DMS 273 treated with DMSO at 0.1 percent for 48 hours (cell line): ENCODE measurements around the gene ZFC3H1.

Experiments
- DNase-seq: peaks from one replicate; lab custom pipeline; 2025; lab: John Stamatoyannopoulos, UW

Gene ZFC3H1

DNA sequence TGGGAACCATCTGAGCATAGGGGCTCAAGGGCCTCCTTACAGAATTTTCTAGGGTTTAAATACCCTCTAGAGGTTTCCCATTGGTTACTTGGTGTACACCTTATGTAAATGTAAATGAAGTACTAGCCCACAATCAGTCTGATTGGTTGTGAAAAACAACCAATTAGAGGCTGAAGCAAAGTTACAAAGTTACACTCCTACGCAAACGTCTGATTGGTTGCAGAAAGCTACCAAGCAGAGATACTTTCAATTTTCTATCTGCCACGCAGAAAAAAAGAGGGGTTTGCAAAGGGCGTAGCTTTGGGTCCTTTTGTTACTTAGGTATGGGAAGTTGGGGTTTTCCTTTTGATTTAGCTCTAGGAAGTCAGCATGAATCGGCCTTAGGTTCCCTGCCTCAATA is 20.4 kb upstream of the ZFC3H1 start:
- no peak for DNase-seq

DNA sequence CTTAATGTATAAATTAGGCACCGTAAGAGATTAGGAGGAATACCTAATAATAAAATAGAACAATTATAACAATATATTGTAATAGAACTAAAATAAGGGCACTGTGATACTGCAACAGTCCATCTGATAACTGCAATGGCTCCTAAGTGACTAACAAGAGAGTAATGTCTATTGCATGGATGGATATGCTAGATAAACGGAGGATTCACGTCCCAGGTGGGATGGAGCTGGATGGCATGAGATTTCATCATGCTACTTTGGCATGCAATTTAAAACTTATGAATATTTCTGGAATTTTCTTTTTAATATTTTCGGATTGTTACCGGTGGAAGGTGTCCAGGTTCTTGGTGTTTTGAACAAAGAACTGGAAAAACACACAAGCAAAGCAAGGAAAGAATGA is 20.0 kb upstream of the ZFC3H1 start:
- DNase-seq, result no peak

DNA sequence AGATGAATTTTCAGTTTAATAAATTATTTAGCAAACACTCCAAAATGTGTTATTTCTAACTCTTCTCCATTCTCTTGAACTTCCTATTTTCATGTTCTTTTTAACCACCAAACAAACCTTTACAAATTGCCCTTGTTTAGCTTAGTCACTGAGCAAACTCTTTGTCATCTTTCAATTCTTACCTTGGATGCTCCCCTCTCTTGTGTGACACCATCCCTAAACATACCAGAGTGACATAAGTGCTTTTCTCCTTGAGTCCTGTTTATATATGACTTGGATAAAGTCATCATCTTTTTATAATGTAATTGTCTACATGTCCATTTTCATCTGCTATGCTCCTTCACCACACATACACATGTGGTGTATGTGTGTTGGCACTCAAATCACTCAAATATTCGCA is 18.8 kb upstream of the ZFC3H1 start:
- DNase-seq, result no peak

DNA sequence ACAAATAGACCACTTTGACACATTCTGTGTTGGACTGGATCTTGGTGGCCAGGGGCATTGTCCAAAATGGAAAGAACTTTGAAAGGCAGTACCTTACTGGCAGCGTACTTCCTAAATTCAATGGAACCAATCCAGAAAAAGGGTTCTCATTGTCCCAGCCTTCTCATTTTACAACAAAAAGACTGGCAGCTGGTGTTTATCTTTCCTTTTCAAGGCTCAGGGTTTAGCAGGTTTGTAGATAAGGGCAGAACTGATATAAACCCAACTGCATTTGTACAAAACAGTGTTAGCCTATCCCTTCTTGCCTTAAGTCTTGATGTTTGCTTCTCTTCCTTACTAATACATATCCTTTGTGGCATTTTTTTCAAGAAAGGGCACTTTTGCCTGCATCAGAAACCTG is 8.2 kb upstream of the ZFC3H1 start:
- peak; percentile 68 for DNase-seq

DNA sequence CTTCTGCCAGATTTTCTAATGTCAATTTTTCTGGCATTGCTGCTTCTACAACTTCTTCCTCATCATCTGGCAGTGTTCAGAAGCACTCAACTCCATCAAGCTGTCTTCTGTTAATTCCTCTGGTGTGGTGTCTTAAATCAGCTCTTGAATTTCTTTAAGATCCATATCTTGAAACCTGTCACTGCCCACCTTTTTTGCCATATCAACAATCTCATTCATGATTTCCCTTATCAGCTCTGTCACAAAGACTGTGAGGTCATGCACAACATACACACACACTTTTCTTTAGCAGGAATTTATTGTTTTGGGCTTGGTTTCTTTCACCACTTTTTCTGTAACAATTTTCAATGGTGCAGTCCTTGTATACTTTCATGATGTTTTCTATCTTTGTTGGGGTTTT is 7.7 kb upstream of the ZFC3H1 start:
- no peak for DNase-seq

DNA sequence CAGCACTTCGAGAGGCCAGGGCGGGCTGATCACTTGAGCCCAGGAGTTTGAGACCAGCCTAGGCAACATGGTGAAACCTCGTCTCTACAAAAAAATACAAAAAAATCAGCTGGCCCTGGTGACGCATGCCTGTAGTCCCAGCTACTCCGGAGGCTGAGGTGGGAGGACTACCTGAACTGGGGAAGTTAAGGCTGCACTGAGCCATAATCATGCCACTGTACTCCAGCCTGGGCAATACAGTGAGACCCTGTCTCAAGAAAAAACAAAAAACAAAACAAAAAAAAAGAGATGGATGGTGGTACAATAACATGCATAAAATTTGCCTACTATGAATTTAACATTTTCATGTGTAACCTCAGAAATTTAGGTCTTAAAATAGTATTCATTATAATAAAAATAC is 2.6 kb upstream of the ZFC3H1 start:
- no peak for DNase-seq

DNA sequence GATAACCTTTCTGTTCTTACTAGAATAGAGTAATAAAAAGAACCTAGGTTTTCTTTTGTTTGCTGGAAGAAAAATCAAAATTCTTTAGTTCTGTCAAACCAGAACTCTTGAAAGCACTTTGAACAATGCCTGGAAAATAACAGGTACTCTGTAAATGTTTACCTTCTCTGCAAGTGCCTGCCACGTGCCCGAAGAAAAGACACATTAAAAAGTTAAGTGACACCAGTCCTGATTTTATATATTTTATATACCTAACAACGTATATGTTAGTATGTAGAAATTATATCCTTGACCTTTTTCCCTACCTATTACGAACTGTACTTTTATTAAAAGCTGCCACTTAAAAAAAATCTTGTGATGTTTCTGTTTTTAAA is 1.4 kb upstream of the ZFC3H1 start:
- DNase-seq, result no peak

DNA sequence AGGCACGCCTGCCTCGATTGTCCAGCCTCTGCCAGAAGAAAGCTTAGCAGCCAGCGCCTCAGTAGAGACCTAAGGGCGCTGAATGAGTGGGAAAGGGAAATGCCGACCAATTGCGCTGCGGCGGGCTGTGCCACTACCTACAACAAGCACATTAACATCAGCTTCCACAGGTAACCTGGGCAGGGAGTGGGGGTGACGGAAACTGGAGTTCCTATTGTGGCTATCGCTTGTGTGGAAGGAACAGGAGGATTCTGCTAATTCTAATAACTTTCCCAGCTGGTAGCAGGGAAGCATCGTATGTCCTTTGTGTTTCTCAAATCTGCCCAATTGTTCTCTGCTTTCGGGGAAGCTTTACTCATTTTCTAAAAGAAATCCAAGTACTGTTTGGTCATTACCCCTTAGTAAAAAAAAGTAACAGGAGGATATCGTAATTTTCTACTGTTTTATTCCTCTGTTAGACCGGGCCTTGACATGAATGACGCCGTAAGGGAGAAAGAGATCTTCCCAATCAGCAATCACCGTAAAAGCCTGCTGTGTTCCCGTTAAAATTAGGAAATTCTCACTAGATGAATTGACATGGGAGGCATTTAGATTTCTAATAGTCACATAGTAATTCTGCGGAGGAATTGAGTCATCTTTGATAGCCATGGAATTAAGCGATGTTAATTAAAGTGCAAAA is 902 bp upstream of the ZFC3H1 start:
- no peak for DNase-seq

DNA sequence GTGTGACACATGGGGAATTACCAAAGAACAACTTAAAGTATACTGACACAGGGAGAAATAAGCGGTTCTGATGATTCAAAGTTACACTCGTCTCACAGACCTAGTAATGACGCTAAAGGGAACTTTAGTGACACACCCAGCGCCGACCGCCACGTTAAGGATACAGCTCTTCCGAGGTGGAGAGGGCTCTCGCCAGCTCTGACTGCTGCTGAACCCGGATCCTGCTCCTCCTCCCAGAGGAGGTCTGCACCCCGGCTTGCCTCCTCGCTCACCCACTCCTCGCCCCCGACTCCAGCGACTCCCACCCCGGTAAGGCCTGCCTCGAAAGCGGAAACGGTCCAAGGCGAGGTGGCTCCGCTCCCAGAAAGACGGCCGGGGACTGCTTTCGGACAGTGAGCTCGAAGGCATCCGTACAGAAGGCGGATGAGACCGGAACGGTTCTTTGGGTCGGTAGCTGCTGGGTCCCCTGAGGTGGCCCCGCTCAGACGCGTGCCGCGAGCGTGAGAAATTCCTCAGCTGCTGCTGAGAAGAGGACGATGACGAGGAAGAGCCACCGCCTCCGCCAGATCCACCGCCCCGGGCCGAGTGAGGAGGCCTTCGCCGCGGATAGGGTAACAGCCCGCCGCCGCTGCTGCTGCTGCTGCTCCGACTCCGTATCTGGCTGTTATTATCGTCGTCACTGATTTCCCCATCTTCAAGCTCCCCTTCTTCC is 643 bp downstream of the ZFC3H1 start:
- DNase-seq, result no peak

DNA sequence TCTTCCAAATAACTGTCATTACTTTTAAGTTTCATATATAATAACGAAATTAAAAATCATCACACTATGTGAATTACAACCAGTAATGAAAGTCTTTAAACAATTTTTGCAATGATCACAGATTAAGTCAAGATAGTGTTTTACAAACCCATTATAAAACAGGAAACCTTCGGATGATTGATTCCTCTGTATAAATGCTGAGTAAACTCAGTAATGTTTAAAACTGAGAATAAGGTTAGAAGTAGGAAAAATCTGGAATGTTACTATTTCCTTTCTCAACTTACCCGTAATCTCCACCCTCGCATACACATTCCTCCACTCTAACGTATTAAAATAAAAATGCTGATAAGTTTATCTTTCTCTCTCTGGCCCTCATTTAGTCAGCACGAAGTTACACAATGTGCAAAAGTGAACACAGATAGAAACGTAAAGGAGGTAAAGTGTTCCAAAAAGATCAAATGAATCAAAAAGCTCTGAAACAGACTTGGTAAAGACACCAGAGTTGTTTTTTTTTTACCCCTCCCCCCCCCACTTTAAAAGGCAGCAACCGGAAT is 1.6 kb downstream of the ZFC3H1 start:
- no peak for DNase-seq

DNA sequence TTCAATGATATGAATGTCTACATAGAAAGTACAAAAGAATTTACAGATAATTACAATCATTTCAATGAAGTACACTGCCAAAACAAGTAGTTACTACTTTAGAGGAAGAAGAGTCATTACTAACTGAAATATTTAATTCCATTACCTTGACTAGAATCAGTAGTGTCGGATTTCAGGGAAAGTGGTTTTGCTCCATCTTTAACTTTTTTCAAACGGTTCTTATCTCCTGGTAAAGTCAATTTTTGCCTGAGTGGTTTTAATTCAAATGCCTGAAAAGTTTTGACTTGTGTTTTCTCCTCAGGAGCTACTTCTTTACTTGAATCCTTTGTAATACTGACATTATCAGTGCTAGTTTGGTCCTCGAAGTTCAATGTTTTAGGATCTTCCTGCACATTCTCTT is 6.9 kb downstream of the ZFC3H1 start:
- no peak for DNase-seq

DNA sequence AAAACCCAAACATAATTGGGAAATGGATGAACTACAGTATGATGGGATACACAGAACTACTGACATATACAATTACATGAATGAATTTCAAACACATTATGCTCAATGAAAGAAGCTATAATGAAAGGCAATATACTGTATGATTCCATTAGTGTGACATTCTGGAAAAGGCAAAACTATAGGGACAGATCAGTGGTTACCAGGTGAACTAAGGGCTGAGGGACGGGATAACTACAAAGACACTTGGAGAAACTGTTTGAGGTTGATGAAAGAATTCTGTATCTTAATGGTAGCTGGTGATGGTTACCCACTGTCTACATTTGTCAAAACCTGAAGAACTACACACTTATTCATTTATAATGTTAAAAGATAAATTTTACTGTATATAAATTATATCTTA is 7.7 kb downstream of the ZFC3H1 start:
- DNase-seq, result no peak

DNA sequence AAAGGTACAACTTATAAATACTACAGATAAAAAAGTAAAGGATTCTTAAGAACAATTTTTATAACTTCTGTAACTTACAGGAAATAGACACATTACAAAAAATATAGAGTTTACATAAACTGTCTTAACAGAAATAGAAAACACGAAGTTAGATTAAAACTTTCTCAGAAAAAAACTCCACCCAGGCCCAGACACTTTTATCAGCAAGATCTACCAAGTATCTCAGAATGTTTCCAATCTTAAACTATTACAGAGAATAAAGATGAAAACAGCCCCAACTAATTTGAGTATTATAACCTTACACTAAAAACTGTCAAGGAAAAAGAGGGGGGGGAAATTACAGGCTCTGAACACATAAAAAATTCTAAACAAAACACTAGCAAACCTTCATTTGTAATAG is 8.2 kb downstream of the ZFC3H1 start:
- no peak for DNase-seq

DNA sequence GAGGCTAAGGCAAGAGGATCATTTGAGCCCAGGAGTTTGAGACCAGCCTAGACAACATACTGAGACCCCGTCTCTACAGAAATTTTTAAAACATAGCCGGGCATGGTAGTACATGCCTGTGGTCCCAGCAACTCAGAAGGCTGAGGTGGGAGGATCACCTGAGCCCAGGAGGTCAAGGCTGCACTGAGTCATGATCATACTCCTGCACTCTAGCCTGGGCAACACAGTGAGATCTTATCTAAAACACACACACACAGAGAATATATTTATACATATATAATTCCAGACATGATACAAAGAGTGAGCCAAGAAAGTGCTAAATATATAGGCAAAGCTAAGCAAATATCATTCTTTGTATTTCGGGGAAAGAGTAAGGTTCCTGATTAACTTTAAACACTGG is 9.4 kb downstream of the ZFC3H1 start:
- no peak for DNase-seq

DNA sequence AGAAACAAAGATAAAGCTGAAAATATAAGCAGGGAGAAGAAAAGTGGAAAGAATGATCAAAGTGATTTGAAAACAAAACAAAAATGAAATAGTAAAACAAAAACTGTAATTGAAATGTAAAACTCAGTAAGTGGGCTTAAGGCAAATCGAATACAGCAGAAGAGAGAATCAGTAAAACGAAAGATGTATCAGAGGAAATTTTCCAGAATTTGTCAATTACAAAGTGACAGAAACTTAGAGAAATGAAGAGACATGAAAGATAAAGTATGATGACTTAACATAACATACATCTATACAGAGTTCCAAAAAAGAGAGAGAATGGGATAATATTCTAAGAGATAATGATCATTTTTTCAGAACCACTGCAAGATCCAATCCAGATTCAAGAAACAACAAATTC is 10.5 kb downstream of the ZFC3H1 start:
- DNase-seq, result no peak

DNA sequence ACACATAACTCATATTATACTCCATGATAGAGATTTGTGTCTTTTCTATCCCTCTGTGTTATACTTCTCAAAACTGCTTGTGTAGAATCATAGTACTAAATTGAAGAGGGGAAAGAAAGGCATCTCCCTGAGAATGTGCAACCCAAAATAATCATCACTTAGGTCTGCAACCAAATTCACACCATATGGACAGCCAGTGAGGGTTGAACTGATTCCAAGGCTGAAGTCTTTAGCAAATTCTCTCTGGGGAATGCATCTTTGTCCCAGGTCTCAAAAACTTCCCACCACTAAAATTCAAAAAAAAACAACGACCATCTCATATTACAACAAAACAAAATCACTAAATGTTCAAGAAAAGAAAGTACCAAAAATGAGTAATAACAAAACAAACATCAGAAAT is 11.0 kb downstream of the ZFC3H1 start:
- no peak for DNase-seq

DNA sequence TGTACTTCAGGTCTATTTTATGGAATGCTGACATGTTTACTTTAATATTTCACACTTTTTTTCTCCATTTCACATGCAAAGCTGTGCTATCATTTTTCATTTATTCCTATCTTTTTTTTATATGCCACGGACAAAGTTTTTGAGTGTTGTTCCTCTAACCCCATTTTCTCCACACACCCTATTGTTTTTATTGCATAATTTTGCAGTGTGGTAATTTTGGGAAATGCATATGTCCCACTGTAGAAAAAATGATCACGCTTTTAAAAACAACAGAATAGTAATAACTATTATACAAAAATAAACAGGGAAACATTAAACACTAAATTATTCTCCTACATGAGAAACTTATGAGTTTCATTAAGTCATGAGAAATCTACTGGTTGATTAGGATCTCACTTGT is 14.2 kb downstream of the ZFC3H1 start:
- DNase-seq, result no peak

DNA sequence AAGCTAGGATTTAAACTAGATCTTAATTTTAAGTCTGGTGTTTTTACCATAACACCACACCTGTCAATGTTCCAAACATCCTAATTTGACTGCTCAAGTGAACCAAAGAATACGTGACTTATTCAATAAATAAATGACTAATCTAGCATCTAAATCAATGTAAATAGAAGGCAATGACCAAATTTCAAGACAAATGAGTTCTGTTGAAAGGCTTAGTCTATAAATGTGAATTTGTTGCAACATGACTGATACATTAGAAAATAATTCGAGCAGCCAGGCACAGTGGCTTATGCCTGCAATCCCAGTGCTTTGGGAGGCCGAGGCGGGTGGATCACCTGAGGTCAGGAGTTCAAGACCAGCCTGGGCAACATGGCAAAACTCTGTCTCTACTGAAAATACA is 15.1 kb downstream of the ZFC3H1 start:
- no peak for DNase-seq

DNA sequence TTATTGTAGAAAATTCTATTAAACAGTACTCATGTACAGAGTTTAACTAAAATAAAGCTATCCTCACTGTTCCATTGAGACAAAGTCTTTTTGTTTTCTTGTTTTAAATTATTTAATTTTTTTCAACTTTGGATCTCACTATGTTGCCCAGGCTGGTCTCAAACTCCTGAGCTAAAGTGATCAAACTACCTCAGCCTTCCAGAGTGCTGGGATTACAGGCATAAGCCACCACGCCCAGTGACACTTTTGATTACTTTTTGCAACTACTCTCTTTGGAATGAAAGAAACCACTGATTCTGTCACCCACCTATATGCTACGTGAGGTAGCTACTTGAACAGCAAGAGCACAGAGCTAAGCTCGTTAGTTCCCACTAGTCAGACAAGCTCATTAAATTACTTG is 17.1 kb downstream of the ZFC3H1 start:
- no peak for DNase-seq

DNA sequence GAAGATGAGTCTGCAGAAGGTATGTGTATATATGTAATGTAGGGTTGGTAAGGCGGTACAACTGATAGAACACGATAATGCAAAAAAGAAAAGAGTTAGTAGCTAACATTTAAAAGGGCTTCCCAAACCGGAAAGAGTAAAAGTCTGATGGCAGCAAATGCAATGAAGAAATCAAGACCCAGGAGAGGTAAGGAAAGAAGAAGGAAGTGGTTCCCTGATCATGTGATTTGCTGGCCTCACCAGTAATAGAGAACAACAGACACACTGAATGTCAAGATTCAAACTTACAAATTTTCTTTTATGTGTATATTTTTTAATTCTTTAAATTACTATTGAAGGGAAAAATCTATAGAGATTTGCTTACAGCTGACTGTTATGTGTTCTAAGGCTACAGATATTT is 18.4 kb downstream of the ZFC3H1 start:
- no peak for DNase-seq

DNA sequence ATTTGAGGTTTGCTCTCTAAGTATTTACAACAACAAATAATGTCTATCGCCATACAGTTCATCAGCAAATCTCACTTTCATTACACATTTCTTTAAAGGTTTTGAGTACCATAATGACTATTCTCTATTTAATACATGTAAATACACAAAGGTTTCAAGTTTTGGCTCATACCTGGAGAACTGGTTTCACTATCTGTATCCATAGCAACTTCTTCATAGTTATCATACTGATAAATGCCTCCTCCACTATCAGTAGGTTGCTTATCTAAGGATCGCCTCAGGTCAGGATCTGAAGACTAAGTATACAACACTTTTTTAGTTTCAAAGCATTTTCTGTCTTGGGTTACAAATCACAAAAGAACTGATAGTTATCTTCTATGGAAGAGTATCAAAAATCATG is 21.4 kb downstream of the ZFC3H1 start:
- no peak for DNase-seq

DNA sequence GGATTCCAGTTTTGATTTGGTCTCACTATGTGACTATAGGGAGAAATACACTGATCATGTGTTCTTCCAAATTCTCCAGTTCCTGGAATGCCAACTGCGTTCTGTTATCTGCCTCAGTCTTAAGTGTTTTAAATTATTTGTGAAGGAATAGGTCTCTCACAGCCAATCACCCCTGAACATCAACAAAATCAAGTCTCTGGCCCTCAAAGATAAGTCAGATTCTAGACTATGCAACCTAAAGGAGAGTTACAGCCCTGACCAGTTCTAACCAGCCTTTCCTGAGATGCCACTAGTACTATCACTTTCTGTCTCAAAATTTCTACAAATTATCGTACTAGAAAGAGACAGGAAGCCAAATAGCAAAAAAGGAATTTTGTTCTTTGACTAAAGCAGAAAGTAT is 22.3 kb downstream of the ZFC3H1 start:
- DNase-seq, result no peak

DNA sequence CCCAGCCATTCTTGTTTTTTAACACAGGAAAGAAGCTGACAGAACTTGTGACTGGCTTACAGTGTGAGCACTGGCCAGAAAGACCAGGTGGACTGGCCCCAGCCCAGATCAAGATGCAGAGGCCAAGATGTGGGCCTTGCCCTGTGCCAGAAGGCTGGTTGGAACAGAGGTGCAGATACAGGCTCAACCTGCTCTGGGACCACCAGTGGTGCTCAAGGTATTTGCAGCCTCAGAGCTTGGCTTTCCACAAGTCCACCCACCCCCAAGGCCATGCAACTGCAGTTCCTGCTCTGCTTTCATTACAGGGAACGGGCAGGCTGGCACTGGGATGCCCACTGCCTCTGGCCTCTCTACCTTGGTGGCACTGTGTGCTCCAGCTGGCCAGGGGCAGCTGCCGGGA is 23.3 kb downstream of the ZFC3H1 start:
- DNase-seq, result no peak

DNA sequence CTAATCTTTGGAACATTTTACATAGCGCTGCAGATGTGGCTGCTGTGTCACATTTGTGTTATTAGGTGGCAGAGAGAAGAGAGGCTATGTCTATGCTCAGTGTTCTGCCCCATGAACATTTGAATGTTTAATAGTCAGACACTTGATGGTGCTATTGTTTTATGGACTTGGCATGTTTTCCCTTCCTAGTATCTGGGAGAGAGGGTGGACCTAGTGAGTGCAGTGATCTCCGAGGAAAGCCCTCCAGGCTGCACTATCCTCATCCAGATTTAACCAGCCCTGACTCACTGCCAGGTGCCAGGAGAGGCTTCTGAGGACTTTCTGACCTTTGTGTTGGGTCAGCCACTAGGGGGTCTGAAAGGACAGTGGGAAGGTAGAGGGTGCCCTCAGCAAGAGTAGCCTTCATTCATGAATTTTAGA is 24.3 kb downstream of the ZFC3H1 start:
- no peak for DNase-seq
